Coronary artery (tissue), 2 donors: Measurements from ENCODE around the gene NDST1.

Experiments used
- DNase-seq: peaks from one replicate; pipeline ENCODE4 v3.0.0-alpha.2; 2017; ENCODE audit warnings: low spot score
- H3K27ac ChIP-seq, 2 donors: fragments of 200-600 bp; sonication (generic); one replicate each; pipeline ENCODE4 v1.5.1; 2016 to 2019
- H3K4me3 ChIP-seq: fragments of 200-600 bp; sonication (generic); 2 replicates; pipeline ENCODE4 v1.5.1; 2016; ENCODE audit warnings: mild to moderate bottlenecking, moderate library complexity
- TF ChIP-seq, protein P1 (sequence below): fragments of 200-600 bp; sonication (generic); IDR thresholded peaks from one replicate; pipeline ENCODE4 v1.5.1; 2019; ENCODE audit warnings: antibody characterized with exemption

NDST1 gene

DNA sequence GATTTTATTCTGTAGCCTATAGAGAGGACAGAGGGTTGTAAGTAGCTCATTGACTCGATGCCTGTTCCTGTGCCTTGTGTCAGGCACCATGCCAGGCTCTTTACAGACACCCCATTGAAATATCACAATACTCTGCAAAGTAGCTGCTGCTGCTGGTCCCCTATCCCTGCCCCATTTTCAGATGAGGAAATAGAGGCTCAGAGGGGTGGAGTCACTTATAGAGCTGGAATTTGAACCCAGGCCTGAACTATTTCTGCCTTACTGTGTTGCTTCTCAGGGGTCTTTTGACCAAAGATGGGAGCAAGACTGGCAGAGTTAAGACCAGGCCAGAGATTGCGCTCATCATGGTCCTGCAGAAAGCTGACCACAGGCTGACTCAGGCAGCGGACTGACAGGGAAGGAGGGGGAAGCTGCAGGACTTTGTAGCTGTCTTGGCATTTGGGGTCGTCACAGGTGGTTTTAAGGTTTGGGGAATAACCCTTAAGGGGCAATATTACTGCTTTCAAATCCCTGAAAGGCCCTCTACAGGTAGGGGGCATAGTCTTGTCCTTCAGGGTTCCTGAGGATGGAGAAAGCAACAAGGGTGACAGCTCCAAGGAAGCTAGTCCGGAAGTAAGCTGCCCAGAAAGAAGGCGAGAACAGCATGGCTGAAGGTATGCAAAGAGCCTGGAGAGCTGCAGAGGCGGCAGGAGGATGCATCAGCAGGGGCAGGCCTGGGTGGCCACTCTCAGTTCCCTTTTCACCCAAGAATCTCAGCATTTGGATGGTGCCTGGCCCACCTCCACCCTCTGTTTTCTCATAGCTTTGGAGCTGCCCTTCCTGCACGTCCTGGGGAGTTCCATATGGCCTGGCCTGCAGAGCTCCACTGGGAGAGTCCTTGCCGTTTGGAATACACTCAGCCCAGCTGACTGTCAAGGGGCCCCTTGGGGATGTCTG lies 18.3 kb upstream of the NDST1 start:
- H3K27ac ChIP-seq, result peak overlapping the region; percentile 93 to 97
- TF ChIP-seq, protein P1, sequence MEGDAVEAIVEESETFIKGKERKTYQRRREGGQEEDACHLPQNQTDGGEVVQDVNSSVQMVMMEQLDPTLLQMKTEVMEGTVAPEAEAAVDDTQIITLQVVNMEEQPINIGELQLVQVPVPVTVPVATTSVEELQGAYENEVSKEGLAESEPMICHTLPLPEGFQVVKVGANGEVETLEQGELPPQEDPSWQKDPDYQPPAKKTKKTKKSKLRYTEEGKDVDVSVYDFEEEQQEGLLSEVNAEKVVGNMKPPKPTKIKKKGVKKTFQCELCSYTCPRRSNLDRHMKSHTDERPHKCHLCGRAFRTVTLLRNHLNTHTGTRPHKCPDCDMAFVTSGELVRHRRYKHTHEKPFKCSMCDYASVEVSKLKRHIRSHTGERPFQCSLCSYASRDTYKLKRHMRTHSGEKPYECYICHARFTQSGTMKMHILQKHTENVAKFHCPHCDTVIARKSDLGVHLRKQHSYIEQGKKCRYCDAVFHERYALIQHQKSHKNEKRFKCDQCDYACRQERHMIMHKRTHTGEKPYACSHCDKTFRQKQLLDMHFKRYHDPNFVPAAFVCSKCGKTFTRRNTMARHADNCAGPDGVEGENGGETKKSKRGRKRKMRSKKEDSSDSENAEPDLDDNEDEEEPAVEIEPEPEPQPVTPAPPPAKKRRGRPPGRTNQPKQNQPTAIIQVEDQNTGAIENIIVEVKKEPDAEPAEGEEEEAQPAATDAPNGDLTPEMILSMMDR, result no peak
- H3K4me3 ChIP-seq, result peak overlapping the region; percentile 94
- DNase-seq, result no peak

DNA sequence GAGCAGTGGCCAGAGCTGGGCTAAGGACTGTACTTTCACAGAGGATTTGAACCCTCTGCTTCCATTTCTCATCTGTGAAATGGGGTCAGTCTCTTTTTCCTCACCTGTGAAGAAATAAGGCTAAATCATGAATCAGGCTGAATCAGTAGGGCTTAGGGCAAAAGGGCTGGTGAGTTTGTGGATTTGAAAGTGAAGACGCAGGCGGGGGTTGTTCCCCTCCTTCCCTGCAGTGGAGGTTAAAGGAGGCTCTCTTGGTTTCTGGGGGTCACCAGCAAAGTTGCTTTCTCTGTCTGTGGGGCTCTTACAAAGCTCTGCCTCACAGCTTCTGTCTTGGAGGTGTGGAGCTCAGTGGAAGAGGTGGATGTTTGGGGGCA lies 17.6 kb upstream of the NDST1 start:
- DNase-seq, result no peak
- Histone ChIP-seq H3K27ac (peak overlapping the region; percentile 93 to 97), H3K4me3 (peak overlapping the region; percentile 94)
- TF ChIP-seq, protein P1, result no peak

DNA sequence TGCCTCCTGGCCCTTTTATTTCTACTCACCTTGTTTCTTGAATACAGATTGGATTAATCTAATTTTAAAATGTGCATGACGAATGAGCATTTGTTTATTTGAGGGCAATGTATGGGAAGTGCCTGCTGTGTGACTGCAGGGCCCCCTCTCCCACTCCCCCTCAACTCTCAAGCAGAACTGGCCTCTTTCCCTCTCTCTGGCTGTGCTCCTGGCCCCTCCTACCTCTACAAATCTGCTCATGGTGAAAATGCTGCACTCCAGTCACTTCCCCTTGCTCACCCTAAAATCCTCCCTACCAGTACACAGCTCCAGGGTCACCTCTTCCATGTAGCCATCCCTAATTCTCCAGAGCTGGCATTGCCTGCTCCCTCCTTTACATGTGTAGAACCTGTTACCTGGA lies 17.2 kb upstream of the NDST1 start:
- Histone ChIP-seq H3K27ac (peak overlapping the region; percentile 93 to 97), H3K4me3 (no peak overlapping the region)
- TF ChIP-seq, protein P1, result no peak
- DNase-seq, result no peak

DNA sequence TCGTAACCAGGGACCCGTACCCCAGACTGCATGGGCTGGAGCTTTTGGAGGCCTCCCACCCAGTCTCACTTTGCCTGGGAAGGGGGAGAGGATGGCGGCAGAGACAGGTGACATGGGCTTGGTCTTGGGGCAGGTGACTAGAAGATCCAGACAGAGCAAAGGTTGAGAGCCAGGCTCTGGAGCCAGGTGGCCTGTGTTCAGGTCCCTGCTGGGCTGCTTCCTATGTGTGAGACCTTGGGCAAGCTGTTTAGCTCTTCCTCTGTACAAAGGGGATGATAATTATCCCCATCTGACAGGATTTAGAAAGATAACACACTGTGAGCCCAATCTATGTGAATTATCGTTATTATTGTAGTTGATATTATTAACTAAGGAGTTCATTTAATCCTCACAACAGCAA lies 16.1 kb upstream of the NDST1 start:
- peak overlapping the region; percentile 35 to 93 for H3K27ac ChIP-seq
- TF ChIP-seq, protein P1, result no peak

DNA sequence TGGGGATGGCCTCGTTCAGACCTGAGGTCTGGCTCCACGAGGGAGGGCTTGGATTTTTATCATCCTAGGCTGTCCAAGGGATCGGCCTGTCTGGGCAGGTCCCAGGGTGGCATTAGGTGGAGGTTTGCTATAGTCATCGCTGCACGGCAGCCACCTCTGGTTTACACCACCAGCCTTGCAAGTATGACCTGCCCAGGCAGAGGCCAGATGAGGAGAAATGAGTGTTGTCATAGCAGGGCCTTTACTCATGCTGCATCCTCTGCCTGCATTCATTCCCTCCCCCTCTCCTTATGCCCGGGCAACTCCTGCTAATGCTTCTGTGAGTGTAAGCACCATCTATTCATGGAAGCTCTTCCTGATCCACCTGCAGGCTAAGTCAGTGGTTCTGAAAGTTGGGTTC lies 15.3 kb upstream of the NDST1 start:
- Histone ChIP-seq H3K27ac (peak overlapping the region; percentile 11 to 93), H3K4me3 (no peak overlapping the region)
- DNase-seq, result no peak
- TF ChIP-seq, protein P1, result no peak

More for the DNA sequence above, 16.1 kb upstream of the NDST1 start:
- no peak for DNase-seq
- no peak overlapping the region for H3K4me3 ChIP-seq

DNA sequence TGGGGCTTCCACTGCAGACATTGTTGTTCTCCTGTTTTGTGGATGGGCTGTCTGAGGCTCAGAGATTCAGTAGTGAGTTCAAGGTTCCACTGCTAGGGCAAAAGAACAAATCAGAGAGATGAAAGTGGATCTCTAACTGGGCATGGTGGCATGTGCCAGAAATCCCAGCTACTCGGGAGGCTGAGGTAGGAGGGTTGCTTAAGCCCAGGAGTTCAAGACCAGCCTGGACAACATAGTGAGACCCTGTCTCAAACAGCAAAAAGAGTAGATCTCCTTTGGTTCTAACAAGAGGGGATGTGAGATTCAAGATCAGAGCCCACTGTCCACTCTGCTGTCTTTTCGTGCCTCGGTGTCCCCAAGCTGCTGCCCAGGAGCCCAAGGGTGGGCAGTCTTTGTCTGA lies 11.8 kb upstream of the NDST1 start:
- TF ChIP-seq, protein P1, result no peak
- Histone ChIP-seq H3K27ac (peak overlapping the region; percentile 58 to 77), H3K4me3 (no peak overlapping the region)
- no peak for DNase-seq

DNA sequence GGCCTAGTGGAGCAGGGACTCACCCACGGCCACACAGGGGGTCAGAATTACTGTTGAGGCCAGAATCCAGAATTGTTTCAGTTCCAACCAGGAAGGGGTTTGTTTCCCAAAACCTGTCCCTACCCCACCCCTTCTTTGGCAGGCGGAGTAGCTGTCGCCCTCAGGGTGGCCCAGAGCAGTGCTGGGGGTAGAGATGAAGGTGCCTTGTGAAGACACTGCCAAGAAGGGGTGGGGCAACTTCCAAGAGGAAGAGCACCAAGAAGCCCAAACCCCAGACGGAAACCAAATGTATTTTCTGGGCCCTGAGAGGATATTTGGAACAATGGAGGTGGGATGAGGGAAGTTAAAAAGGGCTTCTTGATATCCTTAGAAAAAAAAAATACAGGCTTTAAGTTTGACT lies 11.4 kb upstream of the NDST1 start:
- DNase-seq, result no peak
- H3K4me3 ChIP-seq, result no peak overlapping the region
- TF ChIP-seq, protein P1, result no peak

More for the DNA sequence above, 11.4 kb upstream of the NDST1 start:
- H3K27ac ChIP-seq, result peak overlapping the region; percentile 58 to 77
